CD4-positive, alpha-beta T cell (primary cell): ENCODE results near the gene JCHAIN. TPM values are rescaled to one million over a fixed set of nuclear protein-coding genes. Genes with fewer than 3 reads are reported as not detected.

Source experiments
- ATAC-seq: fragments of 200-7000 bp; cut with Tn5 transposase; one replicate; pipeline ENCODE4 v1.10.0; 2022; ENCODE audit warnings: mild to moderate bottlenecking; ENCODE audit not compliant: poor library complexity
- CTCF ChIA-PET: fragments of 350-600 bp; sonication (Branson Sonifier 250); formaldehyde crosslinking; loops from one replicate; lab custom pipeline; 2021; ENCODE audit warnings: antibody characterized with exemption, inconsistent platforms; lab: Charles Lee
- POLR2A ChIA-PET: fragments of 350-600 bp; sonication (Branson Sonifier 250); formaldehyde crosslinking; loops from one replicate; lab custom pipeline; 2021; ENCODE audit warnings: antibody characterized with exemption, inconsistent platforms; lab: Charles Lee
- DNase-seq, 14 experiments: peaks; one replicate each; pipeline ENCODE4 v3.0.0-alpha.2; 2013 to 2020; ENCODE audit warnings: mixed read lengths in 2 of 14
- H3K27ac ChIP-seq, 2 donors: one replicate each; pipeline versions ENCODE4 v1.5.1 to v1.7.0; 2013; ENCODE audit warnings: low read length in 2 of 2, low read depth in 1 of 2, mild to moderate bottlenecking in 1 of 2
- H3K27me3 ChIP-seq, 2 experiments: 1 replicate in 1 of 2; 2 replicates in 1 of 2; pipeline versions ENCODE4 v1.6.1 to v1.7.0; 2013; ENCODE audit warnings: low read length in 2 of 2, control low read depth in 1 of 2, mild to moderate bottlenecking in 1 of 2, moderate library complexity in 1 of 2; ENCODE audit not compliant: insufficient read depth in 2 of 2, control insufficient read depth in 1 of 2
- H3K36me3 ChIP-seq: one replicate; pipeline ENCODE4 v1.6.1; 2013; ENCODE audit warnings: low read length, control low read depth; ENCODE audit not compliant: insufficient read depth
- H3K4me1 ChIP-seq: one replicate; pipeline ENCODE4 v1.6.1; 2013; ENCODE audit warnings: low read length, control low read depth; ENCODE audit not compliant: insufficient read depth
- H3K4me3 ChIP-seq: one replicate; pipeline ENCODE4 v1.5.1; 2013; ENCODE audit warnings: mild to moderate bottlenecking, low read length, moderate library complexity
- H3K9me3 ChIP-seq, 2 experiments: 1 replicate in 1 of 2; 2 replicates in 1 of 2; pipeline versions ENCODE4 v1.6.1 to v1.7.0; 2013; ENCODE audit warnings: low read length in 2 of 2, mild to moderate bottlenecking in 2 of 2, control low read depth in 1 of 2, moderate library complexity in 1 of 2; ENCODE audit not compliant: control insufficient read depth in 1 of 2, insufficient read depth in 1 of 2
- H3K27ac Mint-ChIP-seq: one replicate; pipeline ENCODE4 v1.8.0; 2020; ENCODE audit warnings: mixed read lengths
- H3K27me3 Mint-ChIP-seq: one replicate; pipeline ENCODE4 v1.8.0; 2021; ENCODE audit warnings: mixed read lengths
- H3K36me3 Mint-ChIP-seq: one replicate; pipeline ENCODE4 v1.8.0; 2021; ENCODE audit warnings: low read depth, mixed read lengths
- H3K4me1 Mint-ChIP-seq: one replicate; pipeline ENCODE4 v1.8.0; 2021; ENCODE audit warnings: low read depth, mixed read lengths
- H3K4me3 Mint-ChIP-seq: one replicate; pipeline ENCODE4 v1.8.0; 2020; ENCODE audit warnings: mild to moderate bottlenecking, mixed read lengths
- H3K9me3 Mint-ChIP-seq: one replicate; pipeline ENCODE4 v1.8.0; 2020; ENCODE audit warnings: mixed read lengths
- CTCF ChIP-seq: fragments of 200-600 bp; IDR thresholded peaks from one replicate; pipeline ENCODE4 v1.8.0; 2022; ENCODE audit warnings: antibody characterized with exemption, mild to moderate bottlenecking
- intact Hi-C, 2 experiments: fragments of 100-400 bp; cut with DNase I in 1 of 2; cut with micrococcal nuclease in 1 of 2; formaldehyde crosslinking; loops; one replicate each; pipeline versions ENCODE4 v1.15.1 to v1.9.0; 2023 to 2025; cut with DNase I, micrococcal nuclease
- polyA plus RNA-seq, 2 donors: library from polyadenylated mRNA; unstranded; fragments of 120-200 nt; gene quantifications; one replicate each; pipeline ENCODE4 v1.2.1, GENCODE V29; 2013
- total RNA-seq, 174 experiments: library from RNA in 2 of 174; stranded (reverse) in 2 of 174; gene quantifications; one replicate each; pipeline ENCODE4 v1.2.3 and lab custom pipeline; 2021 to 2026

JCHAIN gene
- 1 to 10 TPM; 1.0 to 2.7 TPM for total RNA-seq
- polyA plus RNA-seq (2013, experiment 1 of 2): 11.7 TPM
- polyA plus RNA-seq (2013, experiment 2 of 2): 3.4 TPM
- total RNA-seq (lab: John Stamatoyannopoulos, UW): 0 to 107 (median 2.3) reads per million in 172 experiments

- no peaks in the 10 kb centered on the region for H3K36me3 ChIP-seq
- CTCF ChIA-PET: interaction anchor here (1.9 kb wide), 1 partner anchor 69 kb away, joined by 6 read pairs; no protein-coding TSS in a partner anchor
- no peak within 1 kb of the TSS for H3K4me3 Mint-ChIP-seq
- no peaks in the 10 kb centered on the region for H3K4me1 ChIP-seq
- H3K27ac ChIP-seq: no peak within 1 kb of the TSS
- no peak for TF ChIP-seq CTCF
- no peak within 1 kb of the TSS for H3K4me3 ChIP-seq
- peaks cover 0 to 2% of the 10 kb centered on the region in 2 experiments for H3K27me3 ChIP-seq
- H3K9me3 Mint-ChIP-seq: no peaks in the 10 kb centered on the region
- H3K27me3 Mint-ChIP-seq: peaks cover 4% of the 10 kb centered on the region
- H3K36me3 Mint-ChIP-seq: no peaks in the 10 kb centered on the region
- intact Hi-C loops: no loop called here
- POLR2A ChIA-PET: no interaction called here
- H3K4me1 Mint-ChIP-seq: no peaks in the 10 kb centered on the region
- ATAC-seq: no peak
- H3K9me3 ChIP-seq: no peaks in the 10 kb centered on the region
- DNase-seq: no peak
- H3K27ac Mint-ChIP-seq: no peak within 1 kb of the TSS
Measured at GRCh38 chr4:70666369-70666768, at the start of gene JCHAIN. Gene JCHAIN, minus strand, starts transcription at chr4:70666508. Its CDS starts 18 bp downstream, at chr4:70666490.

- CTCF ChIA-PET: interaction anchor here (1.1 to 1.8 kb wide), 2 partner anchors 9 to 54 kb away, joined by 5 to 6 read pairs; no protein-coding TSS in a partner anchor
- Histone ChIP-seq H3K27ac (no peak overlapping the region), H3K27me3 (no peaks in the 10 kb centered on the region), H3K4me1 (peaks cover 8% of the 10 kb centered on the region), H3K36me3 (no peaks in the 10 kb centered on the region), H3K4me3 (no peak overlapping the region), H3K9me3 (no peaks in the 10 kb centered on the region)
- TF ChIP-seq CTCF: no peak
- no peaks in the 10 kb centered on the region for H3K36me3 Mint-ChIP-seq
- intact Hi-C loops: no loop called here
- H3K27ac Mint-ChIP-seq: no peak overlapping the region
- no peak overlapping the region for H3K4me3 Mint-ChIP-seq
- H3K27me3 Mint-ChIP-seq: no peaks in the 10 kb centered on the region
- peak in 2 of 14 experiments; percentile 50 to 61 for DNase-seq
- H3K9me3 Mint-ChIP-seq: no peaks in the 10 kb centered on the region
- ATAC-seq: no peak
- POLR2A ChIA-PET: no interaction called here
- peaks cover 37% of the 10 kb centered on the region for H3K4me1 Mint-ChIP-seq
Measured at GRCh38 chr4:70715097-70715496, 48.8 kb upstream of the JCHAIN start.

- Histone ChIP-seq H3K4me1 (peaks cover 8% of the 10 kb centered on the region), H3K4me3 (no peak overlapping the region), H3K27ac (no peak overlapping the region), H3K36me3 (no peaks in the 10 kb centered on the region), H3K27me3 (no peaks in the 10 kb centered on the region), H3K9me3 (no peaks in the 10 kb centered on the region)
- POLR2A ChIA-PET: no interaction called here
- intact Hi-C loops: no loop called here
- TF ChIP-seq CTCF: no peak
- ATAC-seq (no peak), DNase-seq (peak in 2 of 14 experiments; percentile 41 to 56)
- H3K36me3 Mint-ChIP-seq: no peaks in the 10 kb centered on the region
- CTCF ChIA-PET: interaction anchor here (0.8 to 1.8 kb wide), 2 partner anchors 9 to 10 kb away, joined by 3 to 5 read pairs; no protein-coding TSS in a partner anchor
- peaks cover 45% of the 10 kb centered on the region for H3K4me1 Mint-ChIP-seq
- no peaks in the 10 kb centered on the region for H3K9me3 Mint-ChIP-seq
- H3K27ac Mint-ChIP-seq: no peak overlapping the region
- H3K4me3 Mint-ChIP-seq: no peak overlapping the region
- no peaks in the 10 kb centered on the region for H3K27me3 Mint-ChIP-seq
Measured at GRCh38 chr4:70714079-70714887, 48.0 kb upstream of the JCHAIN start.
